GM12878 (cell line): ENCODE data around the gene CDC16. TPM values are rescaled to one million over a fixed set of nuclear protein-coding genes. Genes with fewer than 3 reads are reported as not detected.

Experiments used
- ATAC-seq: fragments of 200-7000 bp; cut with Tn5 transposase; 3 replicates; pipeline ENCODE4 v1.9.1; 2020; ENCODE audit warnings: mild to moderate bottlenecking, moderate library complexity
- BruUV-seq: library from RNA; stranded (reverse); fragments of 400-500 nt; replicated peaks from 2 replicates; lab custom pipeline; 2021; lab: Mats Ljungman, UMichigan
- CTCF ChIA-PET: fragments of 300-600 bp; sonication (Branson Sonifier 250); formaldehyde crosslinking; extraction: SDS; loops from one replicate; lab custom pipeline; 2021; ENCODE audit warnings: inconsistent platforms; lab: Yijun Ruan, JAX
- POLR2A ChIA-PET: fragments of 350-600 bp; formaldehyde crosslinking; extraction: SDS; loops from one replicate; lab custom pipeline; 2021; ENCODE audit warnings: inconsistent platforms; lab: Charles Lee
- RAD21 ChIA-PET: fragments of 300-600 bp; sonication (Branson Sonifier 250); formaldehyde crosslinking; loops from one replicate; lab custom pipeline; 2023; ENCODE audit warnings: antibody characterized with exemption; ENCODE audit not compliant: unreplicated experiment; lab: Charles Lee
- SMC1A ChIA-PET: fragments of 300-600 bp; sonication (Branson Sonifier 250); formaldehyde crosslinking; loops from one replicate; lab custom pipeline; 2023; ENCODE audit not compliant: unreplicated experiment, uncharacterized antibody; lab: Charles Lee
- DNase-seq: peaks from one replicate; pipeline ENCODE4 v3.0.0-alpha.2; 2011; ENCODE audit warnings: low read depth, low spot score
- FAIRE-seq: peaks from 3 replicates; lab custom pipeline; 2011; peaks lifted over from hg19 to GRCh38; lab: Jason Lieb, UNC
- H2AFZ ChIP-seq: 2 replicates; pipeline ENCODE4 v1.6.0; 2011; ENCODE audit warnings: low read depth, low read length, control low read depth; ENCODE audit not compliant: control insufficient read depth
- H3K27ac ChIP-seq: 2 replicates; pipeline ENCODE4 v1.5.1; 2011; ENCODE audit warnings: control low read depth; ENCODE audit not compliant: control insufficient read depth, insufficient read depth
- H3K27me3 ChIP-seq, 2 experiments: replicated peaks in 1 of 2; 2 replicates each; pipeline versions ENCODE4 v1.6.0 to v1.6.1; 2011; ENCODE audit warnings: low read length in 1 of 2; ENCODE audit not compliant: control insufficient read depth in 2 of 2, insufficient read depth in 2 of 2
- H3K36me3 ChIP-seq, 2 experiments: 2 replicates each; pipeline ENCODE4 v1.5.1; 2011; ENCODE audit warnings: low read length in 1 of 2; ENCODE audit not compliant: control insufficient read depth in 2 of 2, insufficient read depth in 2 of 2
- H3K4me1 ChIP-seq: 2 replicates; pipeline ENCODE4 v1.6.1; 2011; ENCODE audit warnings: mild to moderate bottlenecking, low read length, moderate library complexity, mixed read lengths; ENCODE audit not compliant: control insufficient read depth, insufficient read depth
- H3K4me2 ChIP-seq: 2 replicates; pipeline ENCODE4 v1.6.0; 2011; ENCODE audit warnings: control low read depth; ENCODE audit not compliant: control insufficient read depth, insufficient read depth
- H3K4me3 ChIP-seq: fragments of 200-600 bp; sonication (generic); 2 replicates; pipeline ENCODE4 v1.5.1; 2016
- H3K79me2 ChIP-seq: 2 replicates; pipeline ENCODE4 v1.6.0; 2011; ENCODE audit warnings: low read length; ENCODE audit not compliant: control insufficient read depth, insufficient read depth
- H3K9ac ChIP-seq: 2 replicates; pipeline ENCODE4 v1.8.0; 2011; ENCODE audit warnings: low read length, control low read depth, mixed read lengths; ENCODE audit not compliant: control insufficient read depth, insufficient read depth
- H3K9me3 ChIP-seq: replicated peaks from 3 replicates; pipeline ENCODE4 v1.5.1; 2011; ENCODE audit warnings: mild to moderate bottlenecking, low read length; ENCODE audit not compliant: control insufficient read depth, insufficient read depth
- H4K20me1 ChIP-seq: 2 replicates; pipeline ENCODE4 v1.6.0; 2011; ENCODE audit not compliant: control insufficient read depth, insufficient read depth
- HCFC1 ChIP-seq: fragments of 150-350 bp; IDR thresholded peaks from 2 replicates; pipeline ENCODE4 v1.6.1; 2014; ENCODE audit warnings: low read length
- JUND ChIP-seq: IDR thresholded peaks from 2 replicates; pipeline ENCODE4 v1.6.1; 2012; ENCODE audit warnings: low read depth, mild to moderate bottlenecking, low read length, improper control_type of control experiment, moderate library complexity
- PAX8 ChIP-seq: fragments of 450-650 bp; IDR thresholded peaks from 2 replicates; pipeline ENCODE4 v1.6.1; 2017; ENCODE audit warnings: mild to moderate bottlenecking, moderate library complexity
- SMAD1 ChIP-seq: fragments of 450-650 bp; IDR thresholded peaks from 2 replicates; pipeline ENCODE4 v1.6.1; 2018; ENCODE audit warnings: mild to moderate bottlenecking, low read depth; ENCODE audit not compliant: partially characterized antibody
- SMARCA5 ChIP-seq: fragments of 450-650 bp; IDR thresholded peaks from 2 replicates; pipeline ENCODE4 v1.6.1; 2017; ENCODE audit warnings: mild to moderate bottlenecking
- SREBF2 ChIP-seq: IDR thresholded peaks from 2 replicates; pipeline ENCODE4 v1.6.1; 2012; ENCODE audit warnings: mild to moderate bottlenecking, low read length
- SUPT20H ChIP-seq: IDR thresholded peaks from 2 replicates; pipeline ENCODE4 v1.6.1; 2011; ENCODE audit warnings: low read depth, mild to moderate bottlenecking, low read length, moderate library complexity, borderline replicate concordance; ENCODE audit not compliant: control insufficient read depth
- WRNIP1 ChIP-seq: IDR thresholded peaks from 2 replicates; pipeline ENCODE4 v1.6.1; 2011; ENCODE audit warnings: low read depth, low read length, improper control_type of control experiment, borderline replicate concordance
- ZNF622 ChIP-seq: fragments of 450-650 bp; IDR thresholded peaks from 2 replicates; pipeline ENCODE4 v1.6.1; 2017; ENCODE audit warnings: mild to moderate bottlenecking, inconsistent platforms
- WGBS: methylation state at CpG from one replicate; pipeline ENCODE4 v1.1.6; 2016; ENCODE audit warnings: low lambda C conversion rate; ENCODE audit not compliant: insufficient replicate concordance, insufficient coverage; ENCODE audit errors: missing lambda C conversion rate; 5-methylcytosine and 5-hydroxymethylcytosine counted together
- in situ Hi-C: fragments of 300-500 bp; cut with MboI; formaldehyde crosslinking; loops from 9 replicates; pipeline ENCODE4 v1.14.3; 2018; ENCODE audit warnings: mixed read lengths
- intact Hi-C: fragments of 100-400 bp; cut with micrococcal nuclease; formaldehyde crosslinking; loops from one replicate; pipeline ENCODE4 v1.14.2; 2022; ENCODE audit not compliant: unreplicated experiment
- polyA plus RNA-seq, 11 experiments: library from polyadenylated mRNA; depleted of rRNA in 4 of 11; unstranded in 6 of 11; stranded (reverse) in 5 of 11; fragments of >200 nt; fragmentation: Nextera tagmentation in 4 of 11; fragmentation: Illumina TruSeq in 1 of 11; extraction: Ambion mirVana in 4 of 11; extraction: Trizol in 1 of 11; gene quantifications; 1 replicate in 1 of 11; 2 replicates in 10 of 11; pipeline versions ENCODE4 v1.2.1 to v1.2.3, GENCODE V29; 2011 to 2016; ENCODE audit warnings: inconsistent platforms in 2 of 11, missing spikeins in 2 of 11, low read depth in 1 of 11
- total RNA-seq, 4 experiments: library from RNA; depleted of rRNA in 3 of 4; stranded (reverse); fragments of >200 nt in 3 of 4; fragmentation: Illumina TruSeq in 1 of 4; extraction: Trizol in 1 of 4; gene quantifications; 2 replicates each; pipeline versions ENCODE4 v1.2.1 to v1.2.3, GENCODE V29; 2013 to 2021
- TF ChIP-seq, protein P1 (sequence below): IDR thresholded peaks from 2 replicates; pipeline ENCODE4 v1.6.1; 2012; ENCODE audit warnings: low read depth, low read length, improper control_type of control experiment
- TF ChIP-seq, protein P2 (sequence below): fragments of 150-350 bp; IDR thresholded peaks from 2 replicates; pipeline ENCODE4 v1.6.1; 2016; ENCODE audit warnings: low read depth, low read length

The CDC16 gene
- total and polyA plus RNA-seq, 10 of the 15 experiments (the other 5 are each of a cell fraction or from before 2014, with no cell fraction given): 15.4 to 92.9 (median 31.4) TPM

DNA sequence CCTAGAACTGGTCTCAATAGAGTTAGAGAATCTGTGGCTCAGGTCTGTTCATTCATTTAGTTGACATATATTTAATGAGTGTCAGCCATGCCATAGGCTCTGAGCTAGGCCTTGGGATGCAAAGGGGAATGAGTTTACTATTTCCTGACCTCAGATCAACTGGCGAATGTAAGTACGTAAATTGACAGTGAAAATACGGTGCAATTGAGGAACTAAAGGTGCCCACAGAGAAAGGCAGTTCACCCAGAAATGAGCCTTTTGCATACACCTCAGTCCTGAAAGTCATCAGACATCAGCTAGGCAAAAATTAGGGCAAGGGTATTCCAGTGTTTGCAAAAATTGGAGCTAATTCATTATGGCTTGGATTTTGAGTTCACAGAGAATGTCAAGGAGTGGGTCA, 26.1 kb downstream of the CDC16 start:
- CTCF ChIA-PET: interaction anchor here (1.0 kb wide), 1 partner anchor 13 kb away, joined by 3 read pairs; no protein-coding TSS in a partner anchor
- Histone ChIP-seq H3K27ac (peak overlapping the region; percentile 54), H2AFZ (no peak overlapping the region), H3K4me3 (no peak overlapping the region), H3K79me2 (peaks cover 2% of the 10 kb centered on the region; the same call in 1 of the 2 replicates), H3K4me1 (peaks cover 42% of the 10 kb centered on the region), H4K20me1 (no peaks in the 10 kb centered on the region), H3K9ac (no peak overlapping the region), H3K36me3 (peaks cover 5 to 45% of the 10 kb centered on the region in 2 experiments), H3K4me2 (peak overlapping the region; percentile 44), H3K27me3 (no peaks in the 10 kb centered on the region), H3K9me3 (no peaks in the 10 kb centered on the region)
- POLR2A ChIA-PET: no interaction called here
- WGBS: 5% methylated on average over 3 of the region's 3 CpGs
- TF ChIP-seq SREBF2 (no peak), JUND (no peak), ZNF622 (no peak), WRNIP1 (no peak)
- FAIRE-seq (no peak), DNase-seq (peak; percentile 16), ATAC-seq (peak; percentile 47)
- no TSS peak for BruUV-seq
- RAD21 ChIA-PET: no interaction called here
- SMC1A ChIA-PET: no interaction called here
- intact Hi-C loops (no loop called here), in situ Hi-C loops (no loop called here)

DNA sequence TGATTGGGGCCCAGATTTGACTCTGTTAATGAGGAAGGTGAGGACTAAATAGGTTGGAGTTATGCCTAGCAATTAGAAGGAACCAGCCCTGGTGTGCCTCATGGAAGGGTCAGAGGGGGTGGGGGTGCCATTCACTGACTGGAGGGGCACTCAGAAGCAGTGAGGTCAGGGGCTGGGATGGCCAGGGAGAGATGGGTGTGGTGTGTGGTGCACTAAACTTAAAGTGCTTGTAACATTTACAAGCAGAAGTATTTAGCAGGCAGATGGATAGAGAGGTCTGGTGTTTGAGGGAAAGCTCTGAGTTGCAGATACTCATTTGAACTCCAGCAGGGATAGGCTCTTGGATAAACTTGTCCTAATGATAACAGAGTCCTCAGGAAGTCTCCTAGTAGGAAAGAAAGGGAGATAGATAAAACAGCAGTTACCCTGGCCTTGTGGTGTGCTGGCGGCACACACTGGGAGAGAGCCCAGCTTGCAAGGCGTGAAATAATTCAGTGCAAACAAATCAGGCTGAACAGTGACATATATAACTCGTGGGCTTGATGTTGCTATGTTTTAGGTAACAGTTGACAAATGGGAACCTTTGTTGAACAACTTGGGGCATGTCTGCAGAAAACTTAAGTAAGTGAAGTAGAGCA, 26.8 kb downstream of the CDC16 start:
- Histone ChIP-seq H3K4me3 (no peak overlapping the region), H4K20me1 (no peaks in the 10 kb centered on the region), H2AFZ (no peak overlapping the region), H3K4me2 (no peak overlapping the region), H3K27ac (peak overlapping the region; percentile 54), H3K4me1 (peaks cover 42% of the 10 kb centered on the region), H3K36me3 (peaks cover 7 to 49% of the 10 kb centered on the region in 2 experiments), H3K27me3 (no peaks in the 10 kb centered on the region), H3K9me3 (no peaks in the 10 kb centered on the region; the same call in 2 of the 3 replicates), H3K9ac (no peak overlapping the region), H3K79me2 (peaks cover 2% of the 10 kb centered on the region; the same call in 1 of the 2 replicates)
- POLR2A ChIA-PET: no interaction called here
- CTCF ChIA-PET: interaction anchor here (1.0 kb wide), 1 partner anchor 14 kb away, joined by 3 read pairs; no protein-coding TSS in a partner anchor
- SMC1A ChIA-PET: no interaction called here
- DNase-seq (no peak), FAIRE-seq (no peak), ATAC-seq (no peak)
- RAD21 ChIA-PET: no interaction called here
- no TSS peak for BruUV-seq
- 52% methylated on average over 3 of the region's 3 CpGs for WGBS
- no peak for TF ChIP-seq HCFC1
- no peak for TF ChIP-seq SUPT20H
- no peak for TF ChIP-seq SMARCA5
- no peak for TF ChIP-seq PAX8
- TF ChIP-seq SMAD1: no peak
- TF ChIP-seq, protein P1, sequence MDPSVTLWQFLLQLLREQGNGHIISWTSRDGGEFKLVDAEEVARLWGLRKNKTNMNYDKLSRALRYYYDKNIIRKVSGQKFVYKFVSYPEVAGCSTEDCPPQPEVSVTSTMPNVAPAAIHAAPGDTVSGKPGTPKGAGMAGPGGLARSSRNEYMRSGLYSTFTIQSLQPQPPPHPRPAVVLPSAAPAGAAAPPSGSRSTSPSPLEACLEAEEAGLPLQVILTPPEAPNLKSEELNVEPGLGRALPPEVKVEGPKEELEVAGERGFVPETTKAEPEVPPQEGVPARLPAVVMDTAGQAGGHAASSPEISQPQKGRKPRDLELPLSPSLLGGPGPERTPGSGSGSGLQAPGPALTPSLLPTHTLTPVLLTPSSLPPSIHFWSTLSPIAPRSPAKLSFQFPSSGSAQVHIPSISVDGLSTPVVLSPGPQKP: no peak
- TF ChIP-seq, protein P2, sequence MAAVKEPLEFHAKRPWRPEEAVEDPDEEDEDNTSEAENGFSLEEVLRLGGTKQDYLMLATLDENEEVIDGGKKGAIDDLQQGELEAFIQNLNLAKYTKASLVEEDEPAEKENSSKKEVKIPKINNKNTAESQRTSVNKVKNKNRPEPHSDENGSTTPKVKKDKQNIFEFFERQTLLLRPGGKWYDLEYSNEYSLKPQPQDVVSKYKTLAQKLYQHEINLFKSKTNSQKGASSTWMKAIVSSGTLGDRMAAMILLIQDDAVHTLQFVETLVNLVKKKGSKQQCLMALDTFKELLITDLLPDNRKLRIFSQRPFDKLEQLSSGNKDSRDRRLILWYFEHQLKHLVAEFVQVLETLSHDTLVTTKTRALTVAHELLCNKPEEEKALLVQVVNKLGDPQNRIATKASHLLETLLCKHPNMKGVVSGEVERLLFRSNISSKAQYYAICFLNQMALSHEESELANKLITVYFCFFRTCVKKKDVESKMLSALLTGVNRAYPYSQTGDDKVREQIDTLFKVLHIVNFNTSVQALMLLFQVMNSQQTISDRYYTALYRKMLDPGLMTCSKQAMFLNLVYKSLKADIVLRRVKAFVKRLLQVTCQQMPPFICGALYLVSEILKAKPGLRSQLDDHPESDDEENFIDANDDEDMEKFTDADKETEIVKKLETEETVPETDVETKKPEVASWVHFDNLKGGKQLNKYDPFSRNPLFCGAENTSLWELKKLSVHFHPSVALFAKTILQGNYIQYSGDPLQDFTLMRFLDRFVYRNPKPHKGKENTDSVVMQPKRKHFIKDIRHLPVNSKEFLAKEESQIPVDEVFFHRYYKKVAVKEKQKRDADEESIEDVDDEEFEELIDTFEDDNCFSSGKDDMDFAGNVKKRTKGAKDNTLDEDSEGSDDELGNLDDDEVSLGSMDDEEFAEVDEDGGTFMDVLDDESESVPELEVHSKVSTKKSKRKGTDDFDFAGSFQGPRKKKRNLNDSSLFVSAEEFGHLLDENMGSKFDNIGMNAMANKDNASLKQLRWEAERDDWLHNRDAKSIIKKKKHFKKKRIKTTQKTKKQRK: no peak
- in situ Hi-C loops: no loop called here
- intact Hi-C loops: no loop called here
